Subcutaneous adipose tissue (tissue), 4 donors: ENCODE results near the gene CALML6. TPM values are rescaled to one million over a fixed set of nuclear protein-coding genes. Genes with fewer than 3 reads are reported as not detected.

ENCODE experiments used
- CTCF ChIP-seq: fragments of 450-650 bp; IDR thresholded peaks from one replicate; pipeline ENCODE4 v1.5.1; 2016; ENCODE audit warnings: low read depth, mild to moderate bottlenecking, control low read depth, antibody characterized with exemption, moderate library complexity
- total RNA-seq, 4 donors: library from RNA; depleted of rRNA; stranded (reverse); fragments of >200 nt; gene quantifications; one replicate each; pipeline ENCODE4 v1.1.0, GENCODE V29; 2016

CALML6 gene
- total RNA-seq, 4 donors from 2014 or later: 1.3 TPM; not detected in 3

- TF ChIP-seq CTCF: no peak
Measured at GRCh38 chr1:1959840-1960479, 44.9 kb downstream of the CALML6 start.

DNA sequence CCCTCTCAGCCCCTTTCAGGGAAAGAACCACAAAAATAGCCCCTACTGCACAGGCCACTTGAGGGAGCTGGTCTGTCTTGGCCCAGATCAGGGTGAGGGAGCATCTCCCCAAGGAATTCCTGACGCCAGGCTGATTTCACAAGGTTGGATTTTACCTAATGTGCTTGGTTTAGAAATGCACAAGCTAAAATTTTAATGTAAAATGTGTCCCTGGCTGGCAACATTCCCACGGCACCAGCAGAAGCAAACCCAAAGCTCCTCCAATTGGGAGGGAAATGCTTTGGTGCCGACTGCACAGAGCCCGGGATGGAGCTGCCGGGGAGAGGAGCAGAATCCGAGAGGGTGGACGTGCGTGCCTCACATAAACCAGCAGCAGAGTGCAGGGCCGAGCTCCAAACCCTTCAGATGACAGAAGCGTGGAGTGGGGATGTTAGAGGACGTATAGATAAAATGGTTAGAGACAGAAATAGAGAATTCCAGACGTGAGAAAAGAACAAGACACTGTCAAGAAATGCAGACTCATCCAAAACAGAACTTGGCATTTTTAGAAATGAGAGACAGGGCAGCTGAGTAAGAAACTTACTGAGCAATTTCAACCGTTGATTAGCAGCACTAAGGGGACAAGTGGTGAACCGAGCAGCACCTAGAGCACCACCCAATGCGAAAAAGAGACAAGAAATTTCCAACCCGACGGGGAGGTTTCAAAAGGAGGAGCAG is 45.6 kb downstream of the CALML6 start:
- TF ChIP-seq CTCF: no peak

- TF ChIP-seq CTCF: no peak
Measured at GRCh38 chr1:1962752-1963151, 47.7 kb downstream of the CALML6 start.

- no peak for TF ChIP-seq CTCF
Measured at GRCh38 chr1:1963570-1963969, 48.5 kb downstream of the CALML6 start.

DNA sequence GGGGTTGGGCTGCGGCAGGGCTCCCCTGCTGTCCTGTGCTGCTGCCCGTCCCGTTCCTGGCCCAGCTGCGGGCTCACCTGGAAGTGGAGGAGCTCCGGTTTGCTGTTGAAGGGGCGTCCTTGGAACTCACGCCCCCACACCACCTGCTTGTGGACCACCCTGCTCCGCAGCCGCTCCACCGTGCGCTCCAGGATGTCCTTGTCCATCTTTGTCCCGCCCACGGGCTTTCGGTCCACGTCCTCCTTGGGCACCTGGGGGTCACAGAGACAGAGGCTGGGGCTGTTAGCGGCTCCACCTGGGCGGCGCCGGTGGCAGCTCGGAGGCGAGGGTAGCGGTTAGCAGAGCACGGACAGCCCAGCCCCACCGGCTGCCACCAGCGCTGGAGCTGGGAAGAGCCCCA is 49.8 kb downstream of the CALML6 start:
- no peak for TF ChIP-seq CTCF

DNA sequence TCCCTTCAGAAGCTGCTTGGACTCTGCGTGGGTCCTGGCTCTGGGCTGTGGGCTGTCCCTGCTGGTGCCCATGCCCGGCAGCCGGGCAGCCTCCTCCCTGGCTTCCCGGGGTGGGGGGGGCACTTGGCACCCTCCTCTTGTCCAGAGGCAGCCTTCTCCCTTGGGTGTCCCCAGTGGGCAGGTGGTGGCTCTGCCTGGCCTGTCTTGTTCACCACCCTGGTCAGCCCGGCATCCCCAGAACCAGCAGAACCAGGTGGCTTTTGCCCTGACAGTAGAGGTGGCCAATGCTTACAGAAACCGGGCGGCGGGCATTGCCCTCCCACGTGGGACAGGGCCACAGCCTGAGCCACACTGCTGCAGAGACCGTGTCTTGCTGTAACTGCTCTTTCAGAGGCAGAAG is 50.5 kb downstream of the CALML6 start:
- TF ChIP-seq CTCF: no peak

DNA sequence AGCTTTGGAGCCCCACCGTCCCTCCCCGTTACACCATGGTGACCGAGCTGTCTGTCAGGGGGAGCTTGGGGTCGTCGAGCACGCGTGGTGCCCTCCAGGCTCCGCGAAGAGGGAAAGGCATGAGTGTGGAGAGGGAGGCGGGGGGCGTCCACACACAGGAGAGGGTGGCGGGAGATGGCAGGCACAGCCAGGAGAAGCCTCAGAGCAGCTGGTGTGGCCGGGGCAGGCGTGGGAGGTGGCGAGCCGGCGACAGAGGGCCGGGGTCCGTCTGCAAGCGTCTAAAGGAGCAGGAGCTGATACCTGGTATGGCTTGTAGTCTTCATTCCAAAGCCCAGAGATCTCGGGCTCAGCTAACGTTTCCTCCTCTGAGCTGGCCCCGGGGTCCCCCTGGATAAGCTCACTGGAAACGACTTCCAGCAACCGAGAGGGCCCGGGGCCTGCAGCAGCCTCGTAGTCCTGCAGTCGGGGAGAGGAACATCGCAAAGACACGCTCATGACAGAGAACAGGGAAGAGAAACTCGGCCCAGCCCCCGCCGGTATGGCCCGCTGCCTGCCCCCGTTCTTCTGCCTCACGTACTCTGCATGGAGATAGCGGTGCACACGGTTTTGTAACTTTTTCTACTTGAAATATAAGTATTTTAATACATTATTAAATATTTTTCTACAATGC is 51.1 kb downstream of the CALML6 start:
- no peak for TF ChIP-seq CTCF
